NCI-H2081 (cell line): ENCODE results near the gene TXNDC8.
"Not testable (repeated sequence)": the region's sequence is repeated elsewhere in the genome, so short reads cannot be mapped to it uniquely, and the experiment has no call there.

Experiments
- DNase-seq, 2 experiments: peaks; one replicate each; lab custom pipeline; 2025; lab: John Stamatoyannopoulos, UW

The TXNDC8 gene

DNA sequence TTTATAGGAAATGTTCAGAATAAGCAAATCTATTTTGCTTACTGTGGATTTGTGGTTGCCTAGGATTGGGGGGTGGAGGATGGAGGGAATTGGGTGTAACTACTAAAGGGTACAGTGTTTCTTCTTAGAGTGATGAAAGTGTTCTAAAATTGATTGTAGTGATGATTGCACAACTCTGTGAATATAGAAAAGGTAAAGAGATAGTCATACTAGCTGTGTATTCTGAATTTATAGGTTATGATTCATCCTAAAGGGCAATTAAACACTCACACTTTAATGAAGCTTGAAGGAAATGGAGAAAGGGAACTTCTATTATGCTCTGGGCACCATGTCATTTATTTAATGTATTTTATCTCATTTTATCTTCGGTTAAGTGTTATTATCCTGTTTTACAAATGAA lies 9.9 kb downstream of the TXNDC8 start:
- no peak for DNase-seq

DNA sequence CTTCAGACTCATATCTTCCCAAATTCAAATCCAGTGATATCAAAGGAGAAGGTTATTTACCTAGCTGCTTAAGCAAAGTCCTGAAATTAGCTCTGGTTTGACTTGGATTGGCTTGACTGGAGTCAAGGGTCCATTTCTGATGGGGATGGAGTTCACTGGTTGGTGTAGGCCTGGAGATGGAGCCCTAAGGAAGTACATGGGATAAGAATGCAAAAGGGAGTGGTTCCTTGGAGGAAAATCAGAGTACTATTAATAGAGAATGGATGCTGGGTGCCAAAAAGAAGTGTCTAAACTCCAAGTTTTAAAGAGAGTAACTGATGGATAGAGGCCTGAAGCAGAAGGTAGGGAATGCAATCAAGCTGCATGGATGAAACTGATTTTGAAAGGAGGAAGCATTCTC lies 13.8 kb downstream of the TXNDC8 start:
- no peak for DNase-seq

DNA sequence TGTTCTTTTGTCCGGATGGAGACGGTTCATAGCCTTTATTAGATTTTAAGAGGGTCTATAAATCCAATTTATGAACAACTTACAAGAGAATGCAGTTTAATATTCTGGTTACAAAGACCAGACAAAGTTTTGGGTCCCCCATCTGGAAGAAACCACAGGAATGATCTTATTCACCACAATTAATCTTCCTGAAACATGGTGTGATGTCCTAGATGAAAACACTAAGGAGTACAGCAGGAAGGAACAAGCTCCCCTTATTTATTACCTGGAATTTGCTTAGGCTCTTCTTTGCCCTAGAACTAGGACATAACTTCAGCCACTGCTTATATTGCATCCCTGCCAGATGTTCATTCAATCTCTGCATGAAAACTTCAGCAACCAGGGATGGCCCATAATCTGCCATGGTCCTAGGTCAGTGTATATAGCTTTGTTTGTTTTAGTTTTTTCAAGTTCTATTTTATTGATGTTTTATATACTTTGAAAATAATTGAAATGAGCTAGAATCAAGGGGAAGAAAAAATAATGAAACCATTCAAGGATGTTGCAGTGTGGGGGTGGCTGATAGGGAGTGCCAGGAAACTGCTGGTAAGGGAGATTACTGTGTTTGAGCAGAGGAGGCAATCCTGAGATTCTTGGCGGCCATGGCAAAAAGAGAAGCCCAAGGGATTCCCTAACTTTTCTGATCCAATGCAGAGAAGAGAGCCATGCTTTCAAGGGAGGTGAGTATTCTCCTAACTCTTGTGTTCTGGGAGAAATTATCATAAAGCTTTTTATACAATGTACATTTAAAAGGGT lies 16.8 kb downstream of the TXNDC8 start:
- DNase-seq, result no peak

DNA sequence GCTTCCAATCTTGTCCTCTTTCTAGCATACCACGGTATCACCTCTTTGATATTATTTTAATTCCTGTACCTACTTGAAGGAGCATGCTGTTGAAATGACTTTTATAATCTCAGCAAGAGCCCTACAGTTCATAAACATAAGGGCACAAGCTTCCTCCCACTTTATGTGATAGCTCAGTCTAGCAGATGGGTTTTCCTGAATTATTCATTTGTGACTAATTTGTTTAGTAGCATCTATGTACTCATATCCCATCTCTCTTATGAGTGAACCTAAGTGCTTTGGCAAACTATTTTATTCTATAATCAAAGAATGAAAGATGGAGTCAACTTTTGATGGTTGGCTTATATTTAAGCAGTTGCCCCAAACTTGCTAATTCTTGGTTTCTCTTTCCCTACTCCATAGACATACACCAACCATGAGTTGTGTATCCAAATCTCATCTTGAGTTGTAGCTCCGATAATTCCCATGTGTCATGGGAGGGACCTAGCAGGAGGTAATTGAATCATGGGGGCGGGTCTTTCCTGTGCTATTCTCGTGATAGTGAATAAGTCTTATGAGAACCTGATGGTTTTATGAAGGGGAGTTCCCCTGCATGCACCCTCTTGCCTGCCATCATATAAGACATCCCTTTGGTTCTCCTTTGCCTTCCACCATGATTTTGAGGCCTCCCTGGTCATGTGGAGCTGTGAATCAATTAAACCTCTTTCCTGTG lies 17.7 kb downstream of the TXNDC8 start:
- DNase-seq, result no peak

DNA sequence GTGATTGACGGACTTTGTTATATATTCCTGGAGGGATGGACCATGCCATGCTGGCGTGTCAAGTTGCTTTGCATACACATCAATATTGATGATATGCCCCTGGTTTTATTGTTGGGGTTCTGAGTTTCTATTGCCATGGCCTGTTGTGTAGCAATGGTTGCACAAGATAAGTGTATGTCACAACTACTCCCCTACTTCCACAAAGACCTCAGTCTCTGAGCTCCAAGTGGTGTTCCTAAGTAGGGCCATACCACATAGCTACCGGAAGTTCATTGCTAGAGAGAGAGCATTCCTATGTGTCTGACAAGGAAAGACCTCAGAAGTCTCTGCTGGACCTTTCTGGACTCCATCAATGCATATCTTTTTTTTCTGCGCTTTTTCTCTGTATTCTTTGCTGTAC lies 19.8 kb downstream of the TXNDC8 start:
- DNase-seq, result no peak

DNA sequence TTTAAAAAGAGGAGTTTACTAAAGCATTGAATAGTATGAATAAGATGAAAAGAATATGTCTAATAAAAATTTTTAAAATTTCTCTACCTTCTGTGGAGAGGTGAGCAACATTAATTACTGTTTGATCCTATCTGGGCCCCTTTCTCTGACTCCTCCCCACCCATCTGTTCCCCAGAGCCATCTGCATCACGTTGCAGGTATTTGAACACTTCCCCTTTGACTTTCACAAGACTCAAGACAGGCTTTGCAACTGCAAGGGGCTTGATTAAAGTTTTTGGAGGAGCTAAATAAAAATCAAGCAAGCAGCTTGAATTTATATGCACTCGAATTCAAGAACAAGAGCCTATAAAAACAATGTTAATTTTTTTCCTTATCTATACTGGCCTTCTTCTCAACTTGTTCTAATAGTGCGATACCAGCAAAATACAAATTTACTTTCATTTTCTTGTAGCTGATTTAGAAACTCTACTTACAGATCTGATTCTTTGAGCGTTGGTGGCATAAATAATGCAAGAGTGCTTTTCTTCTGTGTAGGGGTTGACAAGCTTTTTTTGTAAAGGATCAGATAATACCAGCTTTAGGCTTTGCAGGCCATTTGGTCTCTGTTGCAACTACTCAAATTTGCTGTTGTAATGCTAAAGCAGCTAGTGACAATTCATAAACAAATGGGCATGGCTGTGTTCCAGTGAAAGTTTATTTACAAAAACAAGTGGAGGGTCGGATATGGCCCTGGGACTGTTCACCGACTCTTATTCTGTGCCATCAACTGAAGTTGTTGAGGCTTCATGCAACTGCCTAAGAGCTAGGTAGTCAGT lies 21.2 kb downstream of the TXNDC8 start:
- DNase-seq, result no peak

DNA sequence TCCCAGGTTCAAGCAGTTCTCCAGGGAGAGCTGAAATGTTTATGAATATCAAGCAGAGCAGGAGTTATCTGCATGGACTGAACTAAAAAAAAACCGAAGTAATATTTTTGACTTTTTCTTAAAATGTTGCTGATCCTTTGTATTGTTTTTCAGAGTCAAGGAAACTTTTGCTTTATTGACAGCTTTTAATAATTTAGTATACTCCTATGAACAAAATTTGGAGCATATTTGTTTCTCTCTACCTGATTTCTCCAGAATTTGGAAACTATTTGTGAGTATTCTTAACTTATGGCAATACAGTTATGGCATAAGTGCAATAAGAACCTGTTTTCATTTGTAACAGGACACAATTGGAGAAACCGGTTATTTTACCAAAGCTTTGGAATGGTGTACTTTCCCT lies 25.7 kb downstream of the TXNDC8 start:
- DNase-seq, result not testable (repeated sequence)

DNA sequence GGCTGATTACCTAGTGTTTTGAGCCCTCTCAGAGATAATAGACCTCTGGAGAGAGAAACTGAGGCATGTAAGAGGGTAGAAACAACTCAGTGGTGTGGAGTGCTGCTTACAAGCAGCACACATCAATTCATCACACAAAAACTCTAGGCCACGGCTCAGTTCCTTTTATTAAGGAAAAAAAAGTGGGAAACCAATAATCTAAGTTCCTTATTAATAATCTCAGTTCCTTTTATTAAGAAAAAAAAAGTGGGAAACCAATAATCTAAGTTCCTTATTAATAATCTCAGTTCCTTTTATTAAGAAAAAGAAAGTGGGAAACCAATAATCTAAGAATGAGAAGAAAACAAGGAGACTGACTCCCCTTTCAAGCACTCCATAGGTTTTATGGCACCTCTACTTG lies 28.0 kb downstream of the TXNDC8 start:
- DNase-seq, result no peak

DNA sequence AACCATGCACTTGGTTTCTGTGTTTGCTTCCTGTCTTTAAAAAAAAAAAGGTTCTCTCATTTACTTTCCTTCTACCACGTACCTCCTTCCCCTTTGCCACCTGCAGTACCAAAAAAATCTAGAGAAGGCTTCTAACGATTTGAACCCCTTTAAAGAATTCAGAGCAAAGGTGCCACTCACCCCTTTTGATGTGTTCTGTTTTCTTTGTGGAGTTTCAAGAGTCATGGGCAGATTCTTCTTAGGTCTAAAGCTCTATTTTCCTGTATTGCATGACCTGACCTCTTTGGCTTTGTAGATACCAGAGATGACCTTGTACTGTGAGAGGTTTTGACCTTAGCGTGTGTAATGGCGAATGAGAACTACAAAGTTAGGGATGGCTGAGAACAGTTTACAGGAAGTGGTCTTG lies 29.0 kb downstream of the TXNDC8 start:
- no peak for DNase-seq

DNA sequence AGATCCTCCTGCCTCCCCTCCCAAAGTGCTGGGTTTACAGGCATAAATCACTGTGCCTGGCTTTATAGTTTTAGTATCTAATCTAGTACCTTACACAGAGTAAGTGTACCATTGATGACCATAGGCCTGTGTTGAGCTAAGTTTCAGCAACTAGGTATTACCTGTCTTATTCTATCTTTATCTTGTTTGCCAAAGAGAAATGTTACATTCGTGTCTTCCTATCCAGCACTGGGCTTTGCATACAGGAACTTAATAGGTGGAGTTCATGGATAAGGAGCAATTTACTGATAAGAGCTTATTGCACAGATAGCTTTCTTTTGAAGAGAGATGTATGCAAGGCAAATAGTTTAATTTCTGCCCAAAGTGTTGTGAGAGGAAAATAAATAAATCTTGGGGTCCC lies 30.5 kb downstream of the TXNDC8 start:
- no peak for DNase-seq

DNA sequence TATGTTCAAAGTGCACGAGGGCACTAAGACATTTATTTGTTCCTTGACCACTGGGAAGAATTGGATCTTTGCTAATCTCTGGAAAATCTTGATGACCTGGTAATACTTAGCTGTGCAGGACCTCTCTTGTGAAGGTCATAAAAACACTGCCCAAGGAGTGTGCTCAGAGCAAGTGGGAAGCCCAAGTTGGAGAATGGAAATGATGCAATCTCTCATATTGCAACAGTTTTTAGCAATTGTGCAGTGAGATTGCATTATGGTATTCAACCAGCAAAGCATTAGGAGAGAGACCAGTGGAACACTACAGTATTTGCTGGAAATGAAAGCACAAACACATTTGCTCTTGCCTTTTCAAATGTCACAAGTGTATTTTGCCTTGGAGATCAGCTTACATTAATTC lies 34.5 kb downstream of the TXNDC8 start:
- no peak for DNase-seq

DNA sequence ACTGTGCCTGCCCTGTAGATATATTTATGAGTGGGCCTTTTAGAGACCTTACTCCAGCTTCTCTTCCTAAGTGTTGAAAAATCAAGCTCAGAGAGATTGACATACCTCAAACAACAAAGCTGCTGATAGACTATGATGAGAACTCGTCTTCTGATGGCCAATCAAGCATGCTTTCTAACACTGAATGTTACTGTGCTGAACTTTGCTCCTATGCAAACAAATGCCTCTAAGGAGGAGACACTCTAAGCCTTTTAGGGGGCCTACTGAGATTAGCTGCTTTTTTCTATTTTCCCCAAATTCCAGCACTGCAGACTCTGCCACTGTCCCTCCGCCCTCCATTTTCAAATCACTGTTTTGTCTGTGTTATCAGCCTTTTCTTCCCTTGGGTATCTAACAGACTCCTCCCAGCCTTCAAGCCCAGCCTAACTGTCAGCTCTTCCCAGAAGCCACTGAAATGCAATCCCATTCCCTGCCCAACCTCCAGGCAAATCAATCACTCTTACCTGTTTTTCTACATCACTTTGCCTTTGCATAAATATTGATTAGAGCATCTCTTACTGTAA lies 39.5 kb downstream of the TXNDC8 start:
- no peak for DNase-seq

DNA sequence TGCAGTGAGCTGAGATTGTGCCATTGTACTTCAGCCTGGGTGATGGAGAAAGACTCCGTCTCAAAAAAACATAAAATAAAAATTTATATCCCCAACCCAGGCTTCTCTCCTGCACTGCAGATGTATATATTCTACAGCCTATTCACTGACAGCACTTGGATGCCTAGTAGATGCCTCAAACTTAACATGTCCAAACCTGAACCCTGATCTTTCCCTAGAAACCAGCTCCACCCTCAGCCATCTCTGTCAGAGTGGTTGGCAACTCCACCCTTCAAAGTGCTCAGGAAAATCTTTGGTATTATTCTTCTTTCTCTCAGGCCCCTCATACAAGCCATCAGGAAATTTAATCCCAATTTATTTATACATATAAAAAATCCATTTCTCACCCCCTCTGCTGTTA lies 44.4 kb downstream of the TXNDC8 start:
- DNase-seq, result no peak

DNA sequence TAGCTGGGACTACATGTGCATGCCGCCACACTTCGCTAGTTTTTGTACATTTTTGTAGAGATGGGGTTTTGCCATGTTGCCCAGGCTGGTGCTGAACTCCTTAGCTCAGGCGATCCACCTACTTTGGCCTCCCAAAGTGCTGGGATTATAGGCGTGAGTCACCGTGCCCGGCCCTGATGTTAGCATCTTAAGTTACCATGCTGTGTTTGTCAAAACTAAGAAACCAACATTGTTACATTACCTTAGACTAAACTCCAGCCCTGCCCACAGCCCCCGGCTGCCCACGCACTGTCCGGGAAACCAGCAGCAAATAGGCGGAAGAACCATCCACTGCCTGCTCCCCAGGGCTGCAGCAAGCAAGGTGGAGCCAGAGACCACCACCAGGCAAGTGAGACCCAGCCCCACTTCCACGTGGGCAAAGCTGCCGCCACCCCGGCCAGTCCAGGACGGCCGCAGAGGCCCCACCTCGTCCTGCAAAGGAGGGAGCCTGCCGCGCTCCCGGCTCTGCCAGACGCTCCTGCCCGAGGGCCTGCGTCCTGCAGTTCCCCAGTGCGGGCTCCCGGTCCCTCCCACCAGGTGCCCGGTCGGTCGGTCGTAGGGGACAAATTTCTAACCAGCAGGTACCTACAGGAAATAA lies 45.6 kb downstream of the TXNDC8 start:
- DNase-seq, result no peak

DNA sequence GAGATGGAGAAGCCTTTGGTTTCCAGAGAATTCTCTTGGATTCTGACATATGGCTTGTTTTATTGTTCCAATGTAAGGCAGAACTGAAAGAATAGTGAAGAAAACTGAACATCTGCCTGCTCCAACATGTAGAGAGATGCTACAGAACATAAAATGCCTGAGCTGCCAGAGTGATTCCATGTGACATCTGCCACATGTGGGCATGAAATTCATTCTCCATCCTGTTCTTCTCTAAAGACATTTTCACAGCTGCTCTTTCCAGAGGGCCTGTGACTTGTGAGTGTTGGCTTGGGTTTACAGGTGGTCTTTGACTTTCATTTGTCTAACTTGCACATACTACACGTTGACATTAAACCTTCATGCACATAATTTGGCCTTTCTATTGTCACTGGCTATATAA lies 47.7 kb downstream of the TXNDC8 start:
- no peak for DNase-seq

DNA sequence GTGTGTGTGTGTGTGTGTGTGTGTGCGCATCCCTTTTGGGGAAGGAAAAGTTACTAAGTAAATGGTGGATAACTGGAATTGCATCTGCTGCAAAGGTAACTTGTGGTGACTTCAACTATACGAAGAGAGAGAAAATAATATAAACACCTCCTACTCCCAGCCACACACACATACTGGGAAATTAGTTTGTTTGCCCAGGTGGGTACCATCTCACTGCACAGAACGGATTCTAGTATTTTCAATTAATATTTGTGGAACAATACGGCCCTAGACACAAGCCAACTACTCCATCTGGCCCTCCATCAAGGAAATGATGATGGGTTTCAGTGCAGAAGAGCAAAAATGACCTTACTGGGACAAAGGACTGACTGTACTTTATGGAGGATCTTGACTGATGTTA lies 49.2 kb downstream of the TXNDC8 start:
- DNase-seq, result no peak

DNA sequence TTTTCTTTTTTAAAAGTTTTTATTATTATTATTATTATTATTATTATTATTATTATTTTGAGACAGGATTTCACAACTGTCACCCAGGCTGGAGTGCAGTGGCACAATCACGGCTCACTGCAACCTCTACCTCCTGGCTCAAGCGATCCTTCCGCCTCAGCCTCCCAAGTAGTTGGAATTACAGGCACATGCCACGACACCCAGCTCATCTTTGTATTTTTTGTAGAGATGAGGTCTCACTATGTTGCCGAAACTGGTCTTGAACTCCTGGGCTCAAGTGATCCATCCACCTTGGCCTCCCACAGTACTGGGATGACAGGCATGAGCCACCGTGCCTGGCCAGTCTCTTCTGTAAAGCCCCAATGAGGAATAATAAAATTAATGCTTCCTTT lies 50.4 kb downstream of the TXNDC8 start:
- DNase-seq, result no peak

DNA sequence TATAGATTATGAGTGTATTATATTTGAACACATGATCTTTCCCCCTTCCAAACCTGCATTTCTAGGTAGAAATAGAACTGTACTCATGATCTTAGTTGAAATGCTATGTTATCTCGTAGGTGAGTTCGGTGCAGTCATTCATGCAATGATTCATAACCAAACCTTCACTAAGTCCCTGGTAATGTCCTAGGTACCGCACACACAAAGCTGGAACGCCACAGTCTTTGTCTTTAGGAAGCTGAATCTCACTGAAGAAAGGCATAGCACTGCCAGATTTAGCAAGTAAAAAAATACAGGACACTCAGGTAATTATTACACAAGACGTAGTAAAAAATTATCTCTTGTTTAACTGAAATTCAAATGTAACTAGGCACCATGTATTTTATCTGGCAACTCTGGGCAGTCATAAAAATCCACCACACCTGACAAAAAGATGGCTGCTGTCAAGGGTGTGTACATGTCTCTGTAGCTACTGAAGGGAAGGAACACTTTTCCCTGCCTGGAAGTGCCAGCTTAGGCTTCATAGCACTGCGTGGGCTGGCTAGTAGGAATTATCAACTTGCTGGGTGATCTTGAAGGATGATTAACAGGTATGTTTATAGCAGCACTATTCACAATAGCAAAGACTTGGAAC lies 53.3 kb downstream of the TXNDC8 start:
- no peak for DNase-seq

DNA sequence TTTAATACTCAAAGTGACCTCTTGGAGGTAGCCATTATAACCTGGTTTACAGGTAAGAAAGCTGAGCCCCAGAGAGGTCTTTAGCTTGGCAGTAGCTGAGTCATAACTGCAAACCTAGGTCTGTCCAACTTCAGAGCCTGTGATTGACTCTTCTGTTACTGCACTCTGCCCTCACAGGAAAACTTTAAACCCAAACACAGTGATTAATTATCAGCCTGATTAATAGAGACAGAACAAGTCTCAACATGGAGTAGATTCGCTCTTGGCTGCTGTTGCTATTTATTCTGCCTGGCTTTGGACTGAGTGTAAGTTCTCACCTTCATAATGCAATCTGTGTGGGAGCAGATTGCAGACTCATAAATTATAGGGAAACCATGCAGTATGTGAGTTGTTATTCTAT lies 53.9 kb downstream of the TXNDC8 start:
- no peak for DNase-seq

DNA sequence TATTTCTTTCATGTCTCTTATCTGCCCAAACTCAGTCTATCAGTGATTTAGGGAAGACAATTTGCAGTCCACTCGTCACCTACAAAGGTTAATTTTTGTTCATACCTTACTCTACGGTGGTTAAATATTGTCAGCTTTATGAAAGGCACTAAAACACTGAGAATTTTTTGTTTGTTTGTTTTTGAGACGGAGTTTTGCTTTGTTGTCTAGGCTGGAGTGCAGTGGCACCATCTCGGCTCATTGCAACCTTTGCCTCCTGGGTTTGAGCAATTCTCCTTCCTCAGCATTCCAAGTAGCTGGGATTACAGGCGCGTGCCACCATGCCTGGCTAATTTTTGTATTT lies 55.0 kb downstream of the TXNDC8 start:
- no peak for DNase-seq

DNA sequence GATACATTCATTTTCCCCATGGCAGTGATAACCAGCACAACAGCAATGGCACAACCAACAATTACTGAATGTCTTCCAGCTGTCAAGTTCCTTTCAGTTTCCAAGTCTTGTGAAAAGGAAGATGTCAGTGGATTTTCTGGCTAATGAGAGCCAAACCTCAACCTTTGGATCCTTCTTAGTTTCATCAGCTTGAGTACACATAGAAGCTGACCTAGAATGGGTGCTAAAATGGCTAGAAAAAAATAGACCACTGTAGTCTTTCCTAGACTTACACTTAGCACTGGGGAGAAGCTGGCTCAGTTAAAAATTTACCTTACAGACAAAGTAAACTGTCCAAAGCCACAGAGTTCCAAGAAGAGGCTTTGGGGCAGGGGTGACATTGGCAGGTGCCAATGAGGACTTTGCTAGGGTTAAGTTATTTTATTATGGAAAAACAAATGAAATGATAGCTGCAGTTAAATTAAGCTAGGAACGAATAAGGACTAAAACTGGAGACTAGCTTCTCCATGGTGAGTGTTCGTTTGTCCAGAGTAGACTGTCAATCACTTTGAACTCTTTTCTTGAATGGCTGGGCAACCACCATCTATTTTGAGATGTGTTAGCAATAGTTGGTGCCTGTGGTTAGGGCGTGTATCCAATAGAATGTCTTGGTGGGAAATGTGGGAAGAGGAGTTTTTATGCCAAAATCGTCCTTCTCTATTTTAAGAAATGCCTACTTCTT lies 55.5 kb downstream of the TXNDC8 start:
- no peak for DNase-seq
